CD4-positive, alpha-beta T cell treated with Interleukin-12 subunit alpha and Interleukin-12 subunit beta, for 1 hour (primary cell): Measurements from ENCODE around the gene LRRTM3.

Source experiments
- DNase-seq: peaks from one replicate; pipeline ENCODE4 v3.0.0-alpha.2; 2020

LRRTM3 gene

GRCh38 chr10:67036808-67037207, 111.0 kb downstream of the LRRTM3 start:
- no peak for DNase-seq

- no peak for DNase-seq
These were observed 117.2 kb downstream of the LRRTM3 start for GRCh38 chr10:67043041-67043440.

DNA sequence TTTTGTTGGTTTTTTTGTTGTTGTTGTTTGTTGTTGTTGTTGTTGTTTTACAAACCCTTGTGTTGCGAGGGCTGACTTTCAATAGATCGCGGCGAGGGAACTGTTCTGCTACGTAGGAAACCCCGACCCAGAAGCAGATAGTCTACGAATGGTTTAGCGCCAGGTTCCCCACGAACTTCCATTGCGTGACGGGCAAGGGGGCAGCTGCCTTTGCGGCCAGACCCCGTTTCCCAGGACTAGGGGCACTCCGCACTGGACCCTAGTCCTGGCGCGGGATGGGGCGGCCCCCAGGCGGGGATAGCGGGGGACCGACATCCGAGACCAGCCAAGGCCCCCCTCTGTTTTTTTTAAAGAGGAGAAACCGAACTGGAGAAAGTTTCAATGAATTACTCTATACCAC, 119.6 kb downstream of the LRRTM3 start:
- no peak for DNase-seq

GRCh38 chr10:67046507-67046906, 120.7 kb downstream of the LRRTM3 start:
- no peak for DNase-seq

- DNase-seq, result no peak
These were observed 124.2 kb downstream of the LRRTM3 start for GRCh38 chr10:67049988-67050387.

DNA sequence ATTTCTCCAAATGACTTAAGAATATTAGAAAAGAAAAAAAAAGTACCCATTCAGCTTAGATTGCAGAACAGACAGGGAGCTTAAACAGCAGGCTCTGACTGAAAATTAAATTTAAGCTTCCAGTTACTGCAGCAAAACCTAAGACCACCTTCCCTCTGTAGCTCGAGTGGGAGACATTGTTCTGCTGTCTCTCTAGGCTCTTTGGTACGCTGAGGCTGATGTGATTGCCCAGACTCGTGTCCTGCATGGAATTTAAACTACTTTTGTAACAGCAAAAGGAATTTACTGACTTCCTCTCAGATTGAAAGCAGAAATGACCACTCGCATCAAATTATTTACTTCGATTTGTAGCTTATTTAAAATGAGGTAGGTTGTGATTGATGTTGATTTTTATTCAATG, 124.6 kb downstream of the LRRTM3 start:
- DNase-seq, result no peak

- no peak for DNase-seq
These were observed 146.8 kb downstream of the LRRTM3 start for GRCh38 chr10:67072654-67073053.

DNA sequence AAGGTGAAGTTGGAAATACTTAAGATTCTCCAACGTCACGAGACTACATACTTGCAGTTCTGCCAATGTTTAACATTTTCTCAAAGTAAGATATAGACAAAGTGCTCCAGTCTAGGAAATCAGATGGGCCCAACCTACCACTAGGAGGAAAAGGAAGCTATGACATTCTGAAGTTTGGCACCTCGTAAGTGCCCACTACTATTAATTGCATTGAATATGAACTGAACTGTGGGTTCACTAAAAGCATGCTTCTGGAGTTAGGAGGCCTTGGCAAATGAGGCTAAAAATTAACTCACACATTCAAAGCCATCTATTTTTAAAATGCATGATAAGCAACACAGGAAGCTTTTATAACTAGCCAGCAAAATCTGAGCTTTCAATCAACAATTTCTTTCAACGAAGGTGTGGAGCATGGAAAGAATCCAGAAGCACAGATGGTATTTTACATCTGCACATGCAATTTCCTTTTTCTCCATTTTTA, 149.7 kb downstream of the LRRTM3 start:
- DNase-seq, result no peak

GRCh38 chr10:67076144-67076543, 150.3 kb downstream of the LRRTM3 start:
- no peak for DNase-seq

DNA sequence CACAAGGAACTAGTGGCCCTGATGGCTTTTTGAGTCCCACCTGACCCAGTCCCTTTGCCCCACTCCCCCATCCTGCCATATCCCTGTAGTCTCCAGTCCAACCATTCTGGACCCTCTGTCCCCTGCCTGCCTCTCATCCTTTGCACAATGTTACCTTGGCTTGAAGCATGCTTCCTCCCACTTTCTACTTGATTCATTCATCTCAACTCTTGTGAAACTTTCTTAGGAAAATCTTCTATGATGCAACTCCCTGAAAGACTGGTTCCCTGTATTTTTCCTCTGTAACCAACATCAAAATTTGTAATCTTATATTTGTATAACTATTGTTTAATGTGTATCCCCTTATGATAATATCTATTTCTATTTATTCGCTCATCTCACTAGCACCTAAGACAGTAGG, 151.5 kb downstream of the LRRTM3 start:
- DNase-seq, result no peak

DNA sequence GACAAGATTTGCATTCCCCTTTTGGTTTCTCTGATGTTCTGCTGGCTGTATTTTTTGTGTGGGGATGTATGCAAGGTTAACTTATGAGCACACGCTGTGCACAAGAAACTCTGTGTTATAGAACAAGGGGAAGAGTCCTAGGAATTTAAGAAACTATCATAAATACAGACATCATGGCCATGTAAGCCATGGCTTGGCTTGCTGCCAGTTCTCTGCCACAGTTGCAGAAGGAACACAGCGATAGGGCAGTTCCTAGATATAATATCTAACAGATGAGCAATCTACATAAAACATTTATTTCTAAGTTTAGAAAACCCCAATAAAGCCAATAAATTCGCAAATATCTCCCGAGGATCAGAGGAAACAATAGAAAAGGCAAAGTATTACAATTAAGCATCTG, 153.3 kb downstream of the LRRTM3 start:
- no peak for DNase-seq

DNA sequence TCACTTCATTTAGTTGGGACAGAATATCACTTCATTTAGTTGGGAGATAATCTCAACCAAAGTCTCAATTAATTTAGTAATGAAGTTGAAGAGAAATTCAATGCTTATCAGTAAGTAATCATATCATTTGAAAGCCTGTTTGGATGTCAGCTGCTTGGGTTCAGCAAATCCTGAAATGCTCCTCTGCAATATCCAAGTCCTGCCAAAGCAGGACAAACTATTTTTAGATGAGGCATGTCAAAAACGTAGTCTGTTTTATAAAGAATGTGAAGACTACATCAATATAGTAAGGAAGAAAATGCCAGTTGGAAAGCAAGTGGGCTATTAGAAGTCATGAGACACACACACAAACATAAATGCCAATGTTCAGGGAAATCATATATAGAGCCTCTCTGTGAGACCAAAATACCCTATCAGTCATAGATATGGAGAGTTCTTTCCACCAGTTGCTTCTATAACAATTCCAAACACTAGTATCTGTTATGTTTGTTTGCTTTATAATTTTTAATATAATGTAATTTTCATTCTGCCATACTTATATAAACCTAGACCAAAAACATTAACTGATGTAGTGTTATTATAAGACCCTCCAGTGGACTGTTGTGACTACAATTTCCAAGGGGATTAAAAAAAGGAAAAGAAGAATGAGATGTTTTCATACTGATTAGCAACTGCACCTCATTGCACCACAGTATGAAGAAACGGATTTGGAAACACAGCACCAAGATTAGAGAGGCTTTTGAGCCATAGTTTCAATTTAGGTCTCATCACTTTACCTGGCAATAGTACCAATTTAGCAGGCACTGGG, 160.7 kb downstream of the LRRTM3 start:
- DNase-seq, result no peak

- DNase-seq, result no peak
These were observed 161.2 kb downstream of the LRRTM3 start for GRCh38 chr10:67087135-67087425.

GRCh38 chr10:67088036-67088435, 162.2 kb downstream of the LRRTM3 start:
- no peak for DNase-seq

DNA sequence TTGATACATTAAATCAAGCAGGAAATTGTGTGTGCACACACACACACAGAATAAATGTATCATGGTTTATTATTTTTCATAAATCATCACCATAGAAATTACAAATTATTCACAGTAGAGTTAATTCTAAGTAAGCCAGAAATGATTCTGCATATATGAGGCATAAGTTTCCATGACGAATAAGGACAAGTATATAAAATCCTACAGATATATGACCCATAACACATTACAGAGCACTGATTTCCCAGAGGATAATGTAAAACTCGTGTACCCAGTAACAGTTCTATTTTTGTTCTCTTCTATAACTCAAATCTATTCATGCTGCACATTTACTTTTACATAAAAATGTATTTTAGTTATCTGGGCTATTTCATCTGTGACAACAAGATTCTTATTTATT, 169.7 kb downstream of the LRRTM3 start:
- no peak for DNase-seq

- DNase-seq, result no peak
These were observed 172.6 kb downstream of the LRRTM3 start for GRCh38 chr10:67098461-67098860.

DNA sequence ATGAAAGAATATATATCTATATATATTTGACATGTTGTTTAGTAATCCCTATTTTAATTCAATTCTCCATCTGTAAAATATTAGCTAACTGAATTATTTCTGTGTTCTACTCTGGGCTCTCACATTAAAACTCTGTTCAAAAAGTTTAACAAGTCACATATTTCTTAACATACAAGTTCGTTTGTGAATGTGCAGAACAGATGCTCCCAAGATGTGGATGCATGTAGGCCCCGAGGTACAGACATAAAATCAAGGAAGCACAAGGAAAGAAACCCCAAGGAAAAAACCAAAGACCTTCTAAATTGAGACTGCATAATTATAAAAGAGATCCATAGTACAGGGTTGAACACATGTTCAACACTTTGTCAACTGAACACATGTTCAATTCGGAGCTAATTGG, 175.1 kb downstream of the LRRTM3 start:
- no peak for DNase-seq

DNA sequence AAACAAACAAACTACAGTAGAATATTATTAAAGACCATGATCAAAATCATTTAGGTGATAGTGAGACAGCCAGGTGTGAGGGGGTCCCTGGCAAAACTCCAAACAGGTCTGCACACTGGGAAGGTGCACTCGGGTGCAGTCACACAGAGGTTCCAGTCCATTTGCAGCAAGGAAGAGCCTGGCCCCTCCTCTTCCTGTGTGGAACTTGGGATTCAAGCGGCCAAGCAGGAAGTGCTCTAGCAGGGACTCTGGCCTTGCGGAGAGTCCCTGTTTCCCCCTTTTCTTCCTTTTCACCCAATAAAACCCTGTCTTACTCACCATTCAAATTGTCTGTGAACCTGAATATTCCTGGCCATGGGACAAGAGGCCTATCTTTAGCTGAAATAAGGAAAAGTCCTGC, 181.8 kb downstream of the LRRTM3 start:
- DNase-seq, result no peak

- no peak for DNase-seq
These were observed 184.4 kb downstream of the LRRTM3 start for GRCh38 chr10:67110286-67110685.

- DNase-seq, result no peak
These were observed 186.9 kb downstream of the LRRTM3 start for GRCh38 chr10:67112765-67113164.

GRCh38 chr10:67114945-67115344, 189.1 kb downstream of the LRRTM3 start:
- no peak for DNase-seq

DNA sequence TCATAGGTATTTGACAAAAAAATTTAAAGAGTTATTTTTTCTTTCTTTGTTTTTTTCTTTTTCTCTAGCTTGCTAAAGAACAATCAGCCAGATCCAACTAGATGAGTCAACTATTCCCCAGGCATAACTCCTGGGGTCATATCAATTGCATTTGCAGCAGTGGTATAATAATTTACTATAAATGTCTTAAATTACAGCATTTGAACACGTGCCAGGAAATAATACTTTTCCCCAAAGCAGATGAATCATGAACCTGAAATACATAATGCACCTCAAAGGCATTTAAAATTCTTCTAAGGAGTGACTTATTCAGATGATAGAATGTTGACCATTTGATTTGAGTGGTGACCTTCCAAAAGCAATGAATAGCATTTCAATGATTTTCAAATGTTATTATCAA, 190.1 kb downstream of the LRRTM3 start:
- no peak for DNase-seq

- no peak for DNase-seq
These were observed 193.8 kb downstream of the LRRTM3 start for GRCh38 chr10:67119651-67120050.

- no peak for DNase-seq
These were observed 201.6 kb downstream of the LRRTM3 start for GRCh38 chr10:67127441-67127840.

GRCh38 chr10:67140641-67141040, 214.8 kb downstream of the LRRTM3 start:
- no peak for DNase-seq
